GM23338 (cell line): ENCODE results near the gene SNORC. TPM values are rescaled to one million over a fixed set of nuclear protein-coding genes. Genes with fewer than 3 reads are reported as not detected.

Source experiments
- ATAC-seq: fragments of 200-7000 bp; cut with Tn5 transposase; 3 replicates; pipeline ENCODE4 v1.9.1; 2020
- DNase-seq: peaks from one replicate; pipeline ENCODE4 v3.0.0-alpha.2; 2015; ENCODE audit warnings: low spot score
- H2AFZ ChIP-seq: fragments of 200-600 bp; sonication (generic); 2 replicates; pipeline ENCODE4 v1.8.0; 2016; ENCODE audit warnings: antibody characterized with exemption, mild to moderate bottlenecking, moderate library complexity
- H3F3A ChIP-seq: fragments of 200-600 bp; sonication (generic); replicated peaks from 2 replicates; pipeline ENCODE4 v1.8.0; 2017; ENCODE audit warnings: antibody characterized with exemption, mixed run types, low read depth
- H3K27ac ChIP-seq: fragments of 200-600 bp; sonication (generic); 2 replicates; pipeline ENCODE4 v1.6.1; 2016; ENCODE audit warnings: low read depth
- H3K27me3 ChIP-seq: fragments of 200-600 bp; sonication (generic); 2 replicates; pipeline ENCODE4 v1.8.0; 2016; ENCODE audit warnings: mild to moderate bottlenecking, mixed run types, moderate library complexity; ENCODE audit not compliant: insufficient read depth
- H3K36me3 ChIP-seq: fragments of 200-600 bp; sonication (generic); 2 replicates; pipeline ENCODE4 v1.8.0; 2016; ENCODE audit warnings: mild to moderate bottlenecking; ENCODE audit not compliant: insufficient read depth
- H3K4me1 ChIP-seq: fragments of 200-600 bp; sonication (generic); 2 replicates; pipeline ENCODE4 v1.8.0; 2016; ENCODE audit warnings: mild to moderate bottlenecking, moderate library complexity; ENCODE audit not compliant: insufficient read depth
- H3K4me2 ChIP-seq: fragments of 200-600 bp; sonication (generic); 2 replicates; pipeline ENCODE4 v1.7.1; 2017; ENCODE audit warnings: mixed run types
- H3K4me3 ChIP-seq: fragments of 200-600 bp; sonication (generic); 2 replicates; pipeline ENCODE4 v1.6.1; 2016; ENCODE audit warnings: mixed run types
- H3K79me2 ChIP-seq: fragments of 200-600 bp; sonication (generic); replicated peaks from 2 replicates; pipeline ENCODE4 v1.8.0; 2017; ENCODE audit warnings: mild to moderate bottlenecking; ENCODE audit not compliant: insufficient read depth
- H3K9me2 ChIP-seq: fragments of 200-600 bp; sonication (generic); 2 replicates; pipeline ENCODE4 v1.8.0; 2017; ENCODE audit not compliant: insufficient read depth
- H4K20me1 ChIP-seq: fragments of 200-600 bp; sonication (generic); replicated peaks from 2 replicates; pipeline ENCODE4 v1.8.0; 2017; ENCODE audit warnings: mild to moderate bottlenecking; ENCODE audit not compliant: insufficient read depth
- H3K27ac Mint-ChIP-seq: 2 replicates; pipeline ENCODE4 v1.8.0; 2020; ENCODE audit warnings: inconsistent platforms, mild to moderate bottlenecking, moderate library complexity, mixed read lengths
- H3K27me3 Mint-ChIP-seq: 3 replicates; pipeline ENCODE4 v1.8.0; 2022; ENCODE audit warnings: low read depth, mild to moderate bottlenecking, moderate library complexity, mixed read lengths, inconsistent platforms; ENCODE audit not compliant: insufficient read depth, poor library complexity
- H3K36me3 Mint-ChIP-seq: 3 replicates; pipeline ENCODE4 v1.8.0; 2021; ENCODE audit warnings: low read depth, mild to moderate bottlenecking, inconsistent platforms, moderate library complexity, mixed read lengths
- H3K4me1 Mint-ChIP-seq: 3 replicates; pipeline ENCODE4 v1.8.0; 2020; ENCODE audit warnings: mild to moderate bottlenecking, inconsistent platforms, mixed read lengths
- H3K4me3 Mint-ChIP-seq: 3 replicates; pipeline ENCODE4 v1.8.0; 2021; ENCODE audit warnings: moderate library complexity, mild to moderate bottlenecking, inconsistent platforms, mixed read lengths
- H3K9me3 Mint-ChIP-seq: 3 replicates; pipeline ENCODE4 v1.8.0; 2020; ENCODE audit warnings: moderate library complexity, mild to moderate bottlenecking, inconsistent platforms, mixed read lengths
- CREB1 ChIP-seq: fragments of 250-450 bp; sonication (Bioruptor Pico); IDR thresholded peaks from 2 replicates; pipeline ENCODE4 v1.5.0; 2020; ENCODE audit warnings: low read depth, mild to moderate bottlenecking, moderate library complexity
- ETS1 ChIP-seq: IDR thresholded peaks from 2 replicates; pipeline ENCODE4 v1.6.1; 2016; ENCODE audit warnings: antibody characterized with exemption
- EZH2 ChIP-seq: fragments of 200-600 bp; sonication (generic); IDR thresholded peaks from one replicate; pipeline ENCODE4 v1.8.0; 2017; ENCODE audit warnings: antibody characterized with exemption, mild to moderate bottlenecking, low read depth; ENCODE audit not compliant: unreplicated experiment
- NANOG ChIP-seq: IDR thresholded peaks from 2 replicates; pipeline ENCODE4 v1.6.1; 2016; ENCODE audit warnings: antibody characterized with exemption, borderline replicate concordance
- POLR2AphosphoS5 ChIP-seq: IDR thresholded peaks from 2 replicates; pipeline ENCODE4 v1.6.1; 2016; ENCODE audit warnings: antibody characterized with exemption, low read depth
- REST ChIP-seq: IDR thresholded peaks from one replicate; pipeline ENCODE4 v1.6.1; 2018; ENCODE audit warnings: antibody characterized with exemption; ENCODE audit not compliant: unreplicated experiment
- STAT1 ChIP-seq: IDR thresholded peaks from one replicate; pipeline ENCODE4 v1.6.1; 2016; ENCODE audit warnings: antibody characterized with exemption; ENCODE audit not compliant: unreplicated experiment
- ZNF114 ChIP-seq: fragments of 250-450 bp; sonication (Bioruptor Pico); IDR thresholded peaks from 2 replicates; pipeline ENCODE4 v1.5.0; 2020; ENCODE audit warnings: mild to moderate bottlenecking, moderate library complexity
- ZNF331 ChIP-seq: fragments of 250-450 bp; sonication (Bioruptor Pico); IDR thresholded peaks from 2 replicates; pipeline ENCODE4 v1.5.0; 2020; ENCODE audit warnings: low read depth, mild to moderate bottlenecking, moderate library complexity
- polyA plus RNA-seq: library from polyadenylated mRNA; unstranded; fragments of >200 nt; fragmentation: Nextera tagmentation; extraction: Ambion mirVana; gene quantifications from 2 replicates; pipeline ENCODE4 v1.2.1, GENCODE V29; 2016
- total RNA-seq: library from RNA; depleted of rRNA; stranded (reverse); fragments of >200 nt; shearing (Covaris generic); gene quantifications from 2 replicates; pipeline ENCODE4 v1.2.3, GENCODE V29; 2014
- TF ChIP-seq, protein P1 (sequence below), 2 experiments: fragments of 200-600 bp in 1 of 2; sonication (generic) in 1 of 2; conservative IDR thresholded peaks; 2 replicates each; pipeline versions ENCODE4 v1.5.1 to v1.6.1; 2016 to 2017; ENCODE audit warnings: antibody characterized with exemption in 2 of 2, low read depth in 2 of 2, mild to moderate bottlenecking in 2 of 2, moderate library complexity in 1 of 2
- TF ChIP-seq, protein P2 (sequence below): fragments of 250-450 bp; sonication (Bioruptor Pico); IDR thresholded peaks from 2 replicates; pipeline ENCODE4 v1.5.0; 2020; ENCODE audit warnings: mild to moderate bottlenecking, moderate library complexity

The SNORC gene
- total and polyA plus RNA-seq, 2 experiments from 2014 or later, result 0.80 to 1.6 TPM

DNA sequence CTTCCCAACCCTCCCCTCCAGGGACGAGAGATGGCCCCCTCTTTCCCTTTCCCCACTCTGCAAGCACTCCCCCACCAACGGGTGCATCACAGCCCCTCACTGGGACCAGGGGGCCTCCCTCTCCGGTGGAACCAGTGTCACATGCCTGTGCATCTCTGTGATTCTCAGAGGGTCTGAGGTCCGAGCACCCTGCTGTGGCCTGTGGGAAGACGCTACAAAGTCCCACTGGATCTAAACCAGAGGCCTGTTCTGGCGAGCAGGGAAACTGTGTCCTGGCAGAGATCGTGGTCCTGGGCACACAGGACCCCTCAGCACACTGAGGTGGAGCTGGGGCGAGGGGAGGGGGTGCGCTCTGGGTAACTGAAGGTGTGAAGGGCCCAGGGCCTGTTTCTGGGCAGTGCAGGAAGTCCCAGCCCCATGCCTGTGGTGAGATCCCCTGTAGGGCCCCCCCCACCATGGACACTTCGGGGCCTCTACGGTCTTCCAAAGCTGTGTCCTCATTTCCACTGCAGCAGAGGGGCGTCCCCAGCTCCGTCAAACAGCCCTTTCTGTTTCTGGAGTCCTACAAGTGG, 8.0 kb downstream of the SNORC start:
- Histone ChIP-seq H3K79me2 (no peaks in the 10 kb centered on the region), H3K4me2 (no peak overlapping the region), H3K36me3 (no peaks in the 10 kb centered on the region), H3K27me3 (peaks cover 28% of the 10 kb centered on the region), H3F3A (no peaks in the 10 kb centered on the region), H3K4me3 (no peak overlapping the region), H3K9me2 (no peaks in the 10 kb centered on the region), H3K27ac (no peak overlapping the region), H2AFZ (no peak overlapping the region), H3K4me1 (no peaks in the 10 kb centered on the region; the same call in 1 of the 2 replicates), H4K20me1 (no peaks in the 10 kb centered on the region)
- Mint-ChIP-seq H3K36me3 (no peaks in the 10 kb centered on the region), H3K27ac (no peak overlapping the region), H3K4me1 (no peaks in the 10 kb centered on the region; the same call in 2 of the 3 replicates), H3K9me3 (no peaks in the 10 kb centered on the region), H3K27me3 (peaks cover 25% of the 10 kb centered on the region), H3K4me3 (no peak overlapping the region)
- no peak for TF ChIP-seq STAT1
- no peak for TF ChIP-seq ZNF114 (CRISPR knock-in tag)
- no peak for TF ChIP-seq CREB1 (CRISPR knock-in tag)
- TF ChIP-seq, protein P1, sequence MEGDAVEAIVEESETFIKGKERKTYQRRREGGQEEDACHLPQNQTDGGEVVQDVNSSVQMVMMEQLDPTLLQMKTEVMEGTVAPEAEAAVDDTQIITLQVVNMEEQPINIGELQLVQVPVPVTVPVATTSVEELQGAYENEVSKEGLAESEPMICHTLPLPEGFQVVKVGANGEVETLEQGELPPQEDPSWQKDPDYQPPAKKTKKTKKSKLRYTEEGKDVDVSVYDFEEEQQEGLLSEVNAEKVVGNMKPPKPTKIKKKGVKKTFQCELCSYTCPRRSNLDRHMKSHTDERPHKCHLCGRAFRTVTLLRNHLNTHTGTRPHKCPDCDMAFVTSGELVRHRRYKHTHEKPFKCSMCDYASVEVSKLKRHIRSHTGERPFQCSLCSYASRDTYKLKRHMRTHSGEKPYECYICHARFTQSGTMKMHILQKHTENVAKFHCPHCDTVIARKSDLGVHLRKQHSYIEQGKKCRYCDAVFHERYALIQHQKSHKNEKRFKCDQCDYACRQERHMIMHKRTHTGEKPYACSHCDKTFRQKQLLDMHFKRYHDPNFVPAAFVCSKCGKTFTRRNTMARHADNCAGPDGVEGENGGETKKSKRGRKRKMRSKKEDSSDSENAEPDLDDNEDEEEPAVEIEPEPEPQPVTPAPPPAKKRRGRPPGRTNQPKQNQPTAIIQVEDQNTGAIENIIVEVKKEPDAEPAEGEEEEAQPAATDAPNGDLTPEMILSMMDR (conservative IDR thresholded peaks at IDR 0.05; ENCODE audit: low read depth in 2 of 2), result no peak
- no peak for TF ChIP-seq REST
- no peak for TF ChIP-seq NANOG
- TF ChIP-seq ZNF331 (CRISPR knock-in tag), result no peak
- TF ChIP-seq, protein P2, sequence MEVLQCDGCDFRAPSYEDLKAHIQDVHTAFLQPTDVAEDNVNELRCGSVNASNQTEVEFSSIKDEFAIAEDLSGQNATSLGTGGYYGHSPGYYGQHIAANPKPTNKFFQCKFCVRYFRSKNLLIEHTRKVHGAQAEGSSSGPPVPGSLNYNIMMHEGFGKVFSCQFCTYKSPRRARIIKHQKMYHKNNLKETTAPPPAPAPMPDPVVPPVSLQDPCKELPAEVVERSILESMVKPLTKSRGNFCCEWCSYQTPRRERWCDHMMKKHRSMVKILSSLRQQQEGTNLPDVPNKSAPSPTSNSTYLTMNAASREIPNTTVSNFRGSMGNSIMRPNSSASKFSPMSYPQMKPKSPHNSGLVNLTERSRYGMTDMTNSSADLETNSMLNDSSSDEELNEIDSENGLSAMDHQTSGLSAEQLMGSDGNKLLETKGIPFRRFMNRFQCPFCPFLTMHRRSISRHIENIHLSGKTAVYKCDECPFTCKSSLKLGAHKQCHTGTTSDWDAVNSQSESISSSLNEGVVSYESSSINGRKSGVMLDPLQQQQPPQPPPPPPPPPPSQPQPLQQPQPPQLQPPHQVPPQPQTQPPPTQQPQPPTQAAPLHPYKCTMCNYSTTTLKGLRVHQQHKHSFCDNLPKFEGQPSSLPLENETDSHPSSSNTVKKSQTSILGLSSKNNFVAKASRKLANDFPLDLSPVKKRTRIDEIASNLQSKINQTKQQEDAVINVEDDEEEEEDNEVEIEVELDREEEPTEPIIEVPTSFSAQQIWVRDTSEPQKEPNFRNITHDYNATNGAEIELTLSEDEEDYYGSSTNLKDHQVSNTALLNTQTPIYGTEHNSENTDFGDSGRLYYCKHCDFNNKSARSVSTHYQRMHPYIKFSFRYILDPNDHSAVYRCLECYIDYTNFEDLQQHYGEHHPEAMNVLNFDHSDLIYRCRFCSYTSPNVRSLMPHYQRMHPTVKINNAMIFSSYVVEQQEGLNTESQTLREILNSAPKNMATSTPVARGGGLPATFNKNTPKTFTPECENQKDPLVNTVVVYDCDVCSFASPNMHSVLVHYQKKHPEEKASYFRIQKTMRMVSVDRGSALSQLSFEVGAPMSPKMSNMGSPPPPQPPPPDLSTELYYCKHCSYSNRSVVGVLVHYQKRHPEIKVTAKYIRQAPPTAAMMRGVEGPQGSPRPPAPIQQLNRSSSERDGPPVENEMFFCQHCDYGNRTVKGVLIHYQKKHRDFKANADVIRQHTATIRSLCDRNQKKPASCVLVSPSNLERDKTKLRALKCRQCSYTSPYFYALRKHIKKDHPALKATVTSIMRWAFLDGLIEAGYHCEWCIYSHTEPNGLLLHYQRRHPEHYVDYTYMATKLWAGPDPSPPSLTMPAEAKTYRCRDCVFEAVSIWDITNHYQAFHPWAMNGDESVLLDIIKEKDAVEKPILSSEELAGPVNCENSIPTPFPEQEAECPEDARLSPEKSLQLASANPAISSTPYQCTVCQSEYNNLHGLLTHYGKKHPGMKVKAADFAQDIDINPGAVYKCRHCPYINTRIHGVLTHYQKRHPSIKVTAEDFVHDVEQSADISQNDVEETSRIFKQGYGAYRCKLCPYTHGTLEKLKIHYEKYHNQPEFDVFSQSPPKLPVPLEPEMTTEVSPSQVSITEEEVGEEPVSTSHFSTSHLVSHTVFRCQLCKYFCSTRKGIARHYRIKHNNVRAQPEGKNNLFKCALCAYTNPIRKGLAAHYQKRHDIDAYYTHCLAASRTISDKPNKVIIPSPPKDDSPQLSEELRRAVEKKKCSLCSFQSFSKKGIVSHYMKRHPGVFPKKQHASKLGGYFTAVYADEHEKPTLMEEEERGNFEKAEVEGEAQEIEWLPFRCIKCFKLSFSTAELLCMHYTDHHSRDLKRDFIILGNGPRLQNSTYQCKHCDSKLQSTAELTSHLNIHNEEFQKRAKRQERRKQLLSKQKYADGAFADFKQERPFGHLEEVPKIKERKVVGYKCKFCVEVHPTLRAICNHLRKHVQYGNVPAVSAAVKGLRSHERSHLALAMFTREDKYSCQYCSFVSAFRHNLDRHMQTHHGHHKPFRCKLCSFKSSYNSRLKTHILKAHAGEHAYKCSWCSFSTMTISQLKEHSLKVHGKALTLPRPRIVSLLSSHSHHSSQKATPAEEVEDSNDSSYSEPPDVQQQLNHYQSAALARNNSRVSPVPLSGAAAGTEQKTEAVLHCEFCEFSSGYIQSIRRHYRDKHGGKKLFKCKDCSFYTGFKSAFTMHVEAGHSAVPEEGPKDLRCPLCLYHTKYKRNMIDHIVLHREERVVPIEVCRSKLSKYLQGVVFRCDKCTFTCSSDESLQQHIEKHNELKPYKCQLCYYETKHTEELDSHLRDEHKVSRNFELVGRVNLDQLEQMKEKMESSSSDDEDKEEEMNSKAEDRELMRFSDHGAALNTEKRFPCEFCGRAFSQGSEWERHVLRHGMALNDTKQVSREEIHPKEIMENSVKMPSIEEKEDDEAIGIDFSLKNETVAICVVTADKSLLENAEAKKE (CRISPR knock-in tag), result no peak
- TF ChIP-seq ETS1, result no peak
- no peak for TF ChIP-seq EZH2
- TF ChIP-seq POLR2AphosphoS5, result no peak
- ATAC-seq (no peak), DNase-seq (no peak)
